K562 (cell line): ENCODE measurements around the gene CAPN14.

ENCODE experiments used
- ELF4 ChIP-seq: fragments of 450-650 bp; formaldehyde crosslinking; IDR thresholded peaks from 2 replicates; pipeline ENCODE4 v1.4.0; 2022; ENCODE audit warnings: missing genetic modification characterization
- POLR2G ChIP-seq: fragments of 200-400 bp; formaldehyde crosslinking; IDR thresholded peaks from 2 replicates; pipeline ENCODE4 v1.6.1; 2017; ENCODE audit warnings: low read depth, mild to moderate bottlenecking, antibody characterized with exemption, low read length, moderate library complexity
- RCOR1 ChIP-seq, 2 experiments: IDR thresholded peaks; 2 replicates each; pipeline ENCODE4 v1.6.1; 2012; ENCODE audit warnings: low read depth in 2 of 2, low read length in 2 of 2, borderline replicate concordance in 1 of 2, improper control_type of control experiment in 1 of 2
- SMARCA4 ChIP-seq: fragments of 450-650 bp; IDR thresholded peaks from 2 replicates; pipeline ENCODE4 v1.6.1; 2016
- ZEB2 ChIP-seq: fragments of 450-650 bp; IDR thresholded peaks from 2 replicates; pipeline ENCODE4 v1.6.1; 2016
- TF ChIP-seq, protein P1 (sequence below), 3 experiments: IDR thresholded peaks in 2 of 3; conservative IDR thresholded peaks in 1 of 3; 2 replicates each; pipeline ENCODE4 v1.5.1; 2011 to 2012; ENCODE audit warnings: low read length in 3 of 3, mild to moderate bottlenecking in 3 of 3, control low read depth in 2 of 3, improper control_type of control experiment in 1 of 3, inconsistent platforms in 1 of 3, low read depth in 1 of 3, mixed read lengths in 1 of 3, moderate library complexity in 1 of 3; ENCODE audit not compliant: insufficient read depth in 2 of 3
- TF ChIP-seq, protein P2 (sequence below): fragments of 250-450 bp; sonication (Bioruptor Pico); IDR thresholded peaks from 2 replicates; pipeline ENCODE4 v1.8.0; 2022; ENCODE audit warnings: moderate library complexity, mild to moderate bottlenecking, inconsistent platforms

DNA sequence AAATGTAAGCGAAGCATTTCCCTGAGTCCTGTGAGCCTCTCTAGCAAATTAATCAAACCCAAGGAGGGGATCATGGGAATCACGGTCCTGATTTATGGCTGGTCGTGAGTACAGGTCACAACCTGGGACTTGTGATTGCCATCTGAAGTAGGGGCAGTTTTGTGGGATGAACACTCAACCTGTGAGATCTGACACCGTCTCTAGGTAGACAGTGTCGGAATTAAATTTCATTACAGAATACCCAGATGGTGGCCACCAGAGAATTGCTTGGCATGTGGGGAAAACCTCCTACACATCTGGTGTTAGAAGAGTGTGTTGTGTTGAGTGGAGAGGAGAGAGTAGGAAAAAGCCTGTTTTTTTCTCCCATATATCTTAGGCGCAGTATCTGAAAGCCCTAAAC is 12.5 kb downstream of the CAPN14 start:
- TF ChIP-seq, protein P1, sequence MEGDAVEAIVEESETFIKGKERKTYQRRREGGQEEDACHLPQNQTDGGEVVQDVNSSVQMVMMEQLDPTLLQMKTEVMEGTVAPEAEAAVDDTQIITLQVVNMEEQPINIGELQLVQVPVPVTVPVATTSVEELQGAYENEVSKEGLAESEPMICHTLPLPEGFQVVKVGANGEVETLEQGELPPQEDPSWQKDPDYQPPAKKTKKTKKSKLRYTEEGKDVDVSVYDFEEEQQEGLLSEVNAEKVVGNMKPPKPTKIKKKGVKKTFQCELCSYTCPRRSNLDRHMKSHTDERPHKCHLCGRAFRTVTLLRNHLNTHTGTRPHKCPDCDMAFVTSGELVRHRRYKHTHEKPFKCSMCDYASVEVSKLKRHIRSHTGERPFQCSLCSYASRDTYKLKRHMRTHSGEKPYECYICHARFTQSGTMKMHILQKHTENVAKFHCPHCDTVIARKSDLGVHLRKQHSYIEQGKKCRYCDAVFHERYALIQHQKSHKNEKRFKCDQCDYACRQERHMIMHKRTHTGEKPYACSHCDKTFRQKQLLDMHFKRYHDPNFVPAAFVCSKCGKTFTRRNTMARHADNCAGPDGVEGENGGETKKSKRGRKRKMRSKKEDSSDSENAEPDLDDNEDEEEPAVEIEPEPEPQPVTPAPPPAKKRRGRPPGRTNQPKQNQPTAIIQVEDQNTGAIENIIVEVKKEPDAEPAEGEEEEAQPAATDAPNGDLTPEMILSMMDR (IDR thresholded peaks at IDR 0.05 in 2 of 3, conservative IDR thresholded peaks at IDR 0.05 in 1 of 3; ENCODE audit: insufficient read depth in 2 of 3, low read depth in 1 of 3, low read length in 3 of 3) = no peak
- TF ChIP-seq POLR2G (no peak), RCOR1 (IDR thresholded peaks at IDR 0.05; ENCODE audit: borderline replicate concordance in 1 of 2, low read depth in 2 of 2, low read length in 2 of 2) (no peak), ELF4 (no peak), ZEB2 (no peak), SMARCA4 (no peak)
- TF ChIP-seq, protein P2, sequence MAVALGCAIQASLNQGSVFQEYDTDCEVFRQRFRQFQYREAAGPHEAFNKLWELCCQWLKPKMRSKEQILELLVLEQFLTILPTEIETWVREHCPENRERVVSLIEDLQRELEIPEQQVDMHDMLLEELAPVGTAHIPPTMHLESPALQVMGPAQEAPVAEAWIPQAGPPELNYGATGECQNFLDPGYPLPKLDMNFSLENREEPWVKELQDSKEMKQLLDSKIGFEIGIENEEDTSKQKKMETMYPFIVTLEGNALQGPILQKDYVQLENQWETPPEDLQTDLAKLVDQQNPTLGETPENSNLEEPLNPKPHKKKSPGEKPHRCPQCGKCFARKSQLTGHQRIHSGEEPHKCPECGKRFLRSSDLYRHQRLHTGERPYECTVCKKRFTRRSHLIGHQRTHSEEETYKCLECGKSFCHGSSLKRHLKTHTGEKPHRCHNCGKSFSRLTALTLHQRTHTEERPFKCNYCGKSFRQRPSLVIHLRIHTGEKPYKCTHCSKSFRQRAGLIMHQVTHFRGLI (CRISPR knock-in tag) = no peak
